Activated naive CD4-positive, alpha-beta T cell (primary cell): ENCODE results near the gene OSGEPL1.
"Not testable (repeated sequence)": the region's sequence is repeated elsewhere in the genome, so short reads cannot be mapped to it uniquely, and the experiment has no call there.

Experiments
- DNase-seq, 4 experiments: peaks; one replicate each; lab custom pipeline; 2025; lab: John Stamatoyannopoulos, UW

The OSGEPL1 gene

GRCh38 chr2:189751080-189751658 lies 11.4 kb downstream of the OSGEPL1 start:
- peak in 1 of 4 experiments; percentile 23 for DNase-seq

- DNase-seq = no peak
Observed at GRCh38 chr2:189729430-189729829, 33.2 kb downstream of the OSGEPL1 start.

GRCh38 chr2:189726849-189727248 lies 35.7 kb downstream of the OSGEPL1 start:
- no peak for DNase-seq

GRCh38 chr2:189726271-189726670 lies 36.3 kb downstream of the OSGEPL1 start:
- DNase-seq = no peak

- DNase-seq = no peak
Observed at GRCh38 chr2:189723192-189723591, 39.4 kb downstream of the OSGEPL1 start.

GRCh38 chr2:189719571-189719970 lies 43.0 kb downstream of the OSGEPL1 start:
- no peak for DNase-seq

GRCh38 chr2:189717593-189717992 lies 45.0 kb downstream of the OSGEPL1 start:
- DNase-seq = not testable (repeated sequence)

GRCh38 chr2:189709501-189710221 lies 52.9 kb downstream of the OSGEPL1 start:
- no peak for DNase-seq

GRCh38 chr2:189702071-189702470 lies 60.5 kb downstream of the OSGEPL1 start:
- DNase-seq = no peak

- DNase-seq = no peak
Observed at GRCh38 chr2:189700681-189701080, 61.9 kb downstream of the OSGEPL1 start.

- DNase-seq = no peak
Observed at GRCh38 chr2:189698020-189698887, 64.3 kb downstream of the OSGEPL1 start.
